GM21526 (cell line): ENCODE measurements around the gene LCE1F.

Experiments
- ATAC-seq: cut with Tn5 transposase; IDR thresholded peaks from one replicate; pipeline ENCODE4 v1.9.1; 2021; ENCODE audit warnings: moderate library complexity; ENCODE audit not compliant: unreplicated experiment, low FRiP score

The LCE1F gene

GRCh38 chr1:152770411-152770810 is 4.5 kb upstream of the LCE1F start:
- no peak for ATAC-seq

- ATAC-seq = no peak
These were observed 1.4 kb downstream of the LCE1F start for GRCh38 chr1:152776361-152776760.

- ATAC-seq = no peak
These were observed 2.7 kb downstream of the LCE1F start for GRCh38 chr1:152777510-152778137.

GRCh38 chr1:152783095-152783494 is 8.2 kb downstream of the LCE1F start:
- no peak for ATAC-seq

GRCh38 chr1:152786077-152786476 is 11.1 kb downstream of the LCE1F start, which contains the start of gene LCE1E:
TSS of gene LCE1E (plus strand) at chr1:152786257. CDS start at chr1:152787300, 1,043 bp downstream.
- ATAC-seq = no peak

GRCh38 chr1:152795686-152796085 is 20.7 kb downstream of the LCE1F start:
- no peak for ATAC-seq

GRCh38 chr1:152796421-152796820 is 21.5 kb downstream of the LCE1F start, which contains the start of gene LCE1D:
TSS of gene LCE1D (plus strand) at chr1:152796721. CDS start at chr1:152797795, 1,074 bp downstream.
- no peak for ATAC-seq

GRCh38 chr1:152801333-152801732 is 26.4 kb downstream of the LCE1F start:
- no peak for ATAC-seq

GRCh38 chr1:152806576-152806975 is 31.6 kb downstream of the LCE1F start, which contains the start of gene LCE1C:
TSS of gene LCE1C (minus strand) at chr1:152806651. CDS start at chr1:152805478, 1,173 bp downstream.
- ATAC-seq = no peak

GRCh38 chr1:152811050-152811449 is 36.1 kb downstream of the LCE1F start:
- ATAC-seq = no peak

GRCh38 chr1:152811671-152812070 is 36.7 kb downstream of the LCE1F start, which contains the start of gene LCE1B:
TSS of gene LCE1B (plus strand) at chr1:152811971. CDS start at chr1:152812447, 476 bp downstream.
- no peak for ATAC-seq

- ATAC-seq = no peak
These were observed 42.4 kb downstream of the LCE1F start for GRCh38 chr1:152817309-152817708.

GRCh38 chr1:152823294-152823693 is 48.4 kb downstream of the LCE1F start:
- ATAC-seq = no peak

- no peak for ATAC-seq
These were observed 50.0 kb downstream of the LCE1F start for GRCh38 chr1:152824964-152825363.
